HCT116 (cell line): Measurements from ENCODE around the gene MON2.

Source experiments
- EZH2phosphoT487 ChIP-seq: fragments of 200-600 bp; IDR thresholded peaks from 2 replicates; pipeline ENCODE4 v1.6.1; 2018; ENCODE audit warnings: antibody characterized with exemption, borderline replicate concordance
- RAD21 ChIP-seq: IDR thresholded peaks from 2 replicates; pipeline ENCODE4 v1.6.1; 2012; ENCODE audit warnings: low read depth, mild to moderate bottlenecking

DNA sequence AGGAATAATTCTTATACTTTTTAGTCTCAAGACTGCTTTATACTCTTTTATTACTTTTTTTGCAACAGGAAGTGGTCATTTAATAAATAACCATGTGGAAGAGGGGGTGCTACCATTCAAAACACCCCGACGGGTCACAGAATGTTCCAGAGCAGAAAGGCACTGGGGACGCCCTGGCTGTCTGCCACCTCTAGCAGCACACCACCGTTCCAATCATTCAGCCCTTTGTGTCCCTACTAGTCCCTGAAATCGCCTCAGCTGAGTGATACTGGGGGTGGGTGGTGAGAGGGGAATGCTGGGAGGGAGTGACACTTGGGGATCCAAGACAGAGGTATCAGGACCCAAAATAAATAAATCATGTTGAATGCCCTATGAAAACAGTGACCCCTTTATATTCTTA is 52.4 kb downstream of the MON2 start:
- TF ChIP-seq RAD21 (no peak), EZH2phosphoT487 (no peak)
